Glutamatergic neuron (in vitro differentiated cells): ENCODE measurements around the gene GRM7. TPM values are rescaled to one million over a fixed set of nuclear protein-coding genes. Genes with fewer than 3 reads are reported as not detected.

Experiments used
- DNase-seq: peaks from one replicate; pipeline ENCODE4 v3.0.0; 2022
- H3K27ac Mint-ChIP-seq: one replicate; pipeline ENCODE4 v1.8.0; 2020; ENCODE audit warnings: mild to moderate bottlenecking, mixed read lengths, inconsistent platforms; ENCODE audit not compliant: unreplicated experiment
- H3K27me3 Mint-ChIP-seq: one replicate; pipeline ENCODE4 v1.8.0; 2020; ENCODE audit warnings: mild to moderate bottlenecking, moderate library complexity, mixed read lengths, inconsistent platforms; ENCODE audit not compliant: unreplicated experiment
- H3K36me3 Mint-ChIP-seq: one replicate; pipeline ENCODE4 v1.8.0; 2020; ENCODE audit warnings: mild to moderate bottlenecking, mixed read lengths, inconsistent platforms; ENCODE audit not compliant: unreplicated experiment
- H3K4me1 Mint-ChIP-seq: one replicate; pipeline ENCODE4 v1.8.0; 2020; ENCODE audit warnings: mild to moderate bottlenecking, low read depth, mixed read lengths, inconsistent platforms; ENCODE audit not compliant: unreplicated experiment
- H3K4me3 Mint-ChIP-seq: one replicate; pipeline ENCODE4 v1.8.0; 2020; ENCODE audit warnings: mild to moderate bottlenecking, mixed read lengths, inconsistent platforms; ENCODE audit not compliant: unreplicated experiment
- H3K9me3 Mint-ChIP-seq: one replicate; pipeline ENCODE4 v1.8.0; 2020; ENCODE audit warnings: mild to moderate bottlenecking, moderate library complexity, mixed read lengths, inconsistent platforms; ENCODE audit not compliant: unreplicated experiment
- total RNA-seq: library from RNA; stranded (reverse); fragmentation: NEBNext Ultra II Directional; extraction: Animal tissue kit (Norgen Biotek cat#: 25700); gene quantifications from one replicate; pipeline ENCODE4 v1.2.1, GENCODE V29; 2021; ENCODE audit not compliant: unreplicated experiment
- TF ChIP-seq, protein P1 (sequence below): fragments of 200-600 bp; sonication (generic); IDR thresholded peaks from one replicate; pipeline ENCODE4 v1.5.0; 2021; ENCODE audit not compliant: partially characterized antibody, unreplicated experiment

GRM7 gene
- total RNA-seq, 1 donor from 2014 or later = 1.4 TPM

DNA sequence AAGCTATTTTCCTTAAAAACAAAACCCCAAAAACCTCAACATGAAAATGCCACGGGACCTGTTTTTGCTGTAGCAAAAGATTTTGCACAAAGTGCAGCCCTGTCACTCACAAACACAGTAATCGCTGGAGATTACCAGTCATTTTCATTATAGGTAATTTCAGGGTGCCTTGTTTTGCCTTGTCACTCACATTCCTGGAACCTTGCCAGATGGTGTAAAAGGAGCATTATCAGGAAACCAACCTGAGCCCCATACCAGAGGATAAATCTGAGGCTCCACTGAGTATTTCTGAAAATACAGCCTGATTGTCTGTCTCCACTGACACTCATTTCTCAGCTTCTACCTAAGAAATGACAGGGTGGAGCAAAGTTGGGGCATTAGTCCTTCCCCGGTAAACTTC lies 849.4 kb downstream of the GRM7 start:
- no peaks in the 10 kb centered on the region for H3K27me3 Mint-ChIP-seq
- TF ChIP-seq, protein P1, sequence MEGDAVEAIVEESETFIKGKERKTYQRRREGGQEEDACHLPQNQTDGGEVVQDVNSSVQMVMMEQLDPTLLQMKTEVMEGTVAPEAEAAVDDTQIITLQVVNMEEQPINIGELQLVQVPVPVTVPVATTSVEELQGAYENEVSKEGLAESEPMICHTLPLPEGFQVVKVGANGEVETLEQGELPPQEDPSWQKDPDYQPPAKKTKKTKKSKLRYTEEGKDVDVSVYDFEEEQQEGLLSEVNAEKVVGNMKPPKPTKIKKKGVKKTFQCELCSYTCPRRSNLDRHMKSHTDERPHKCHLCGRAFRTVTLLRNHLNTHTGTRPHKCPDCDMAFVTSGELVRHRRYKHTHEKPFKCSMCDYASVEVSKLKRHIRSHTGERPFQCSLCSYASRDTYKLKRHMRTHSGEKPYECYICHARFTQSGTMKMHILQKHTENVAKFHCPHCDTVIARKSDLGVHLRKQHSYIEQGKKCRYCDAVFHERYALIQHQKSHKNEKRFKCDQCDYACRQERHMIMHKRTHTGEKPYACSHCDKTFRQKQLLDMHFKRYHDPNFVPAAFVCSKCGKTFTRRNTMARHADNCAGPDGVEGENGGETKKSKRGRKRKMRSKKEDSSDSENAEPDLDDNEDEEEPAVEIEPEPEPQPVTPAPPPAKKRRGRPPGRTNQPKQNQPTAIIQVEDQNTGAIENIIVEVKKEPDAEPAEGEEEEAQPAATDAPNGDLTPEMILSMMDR = no peak
- H3K4me1 Mint-ChIP-seq = no peaks in the 10 kb centered on the region
- H3K4me3 Mint-ChIP-seq = no peak overlapping the region
- no peak overlapping the region for H3K27ac Mint-ChIP-seq
- no peaks in the 10 kb centered on the region for H3K9me3 Mint-ChIP-seq
- H3K36me3 Mint-ChIP-seq = no peaks in the 10 kb centered on the region
- DNase-seq = no peak

DNA sequence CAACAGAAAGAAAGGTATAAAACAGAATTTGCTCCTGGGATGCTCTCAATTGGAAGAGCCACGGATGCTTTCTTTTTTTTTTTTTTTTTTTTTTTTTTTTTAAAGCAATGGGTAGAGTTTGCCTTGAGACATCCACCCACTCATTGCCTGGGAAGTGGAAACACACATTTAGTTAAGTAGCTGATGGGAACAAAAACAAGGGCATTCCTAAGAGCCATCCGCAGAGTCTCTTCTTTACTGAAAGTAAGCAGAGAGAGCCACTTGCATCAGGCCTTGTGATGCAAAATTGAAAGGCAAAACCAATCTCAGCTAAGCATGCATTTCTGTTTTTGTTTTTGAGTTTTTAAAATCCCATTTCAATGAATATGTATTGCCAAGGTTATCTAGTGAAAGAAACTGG lies 852.8 kb downstream of the GRM7 start:
- H3K36me3 Mint-ChIP-seq = no peaks in the 10 kb centered on the region
- H3K4me1 Mint-ChIP-seq = peaks cover 11% of the 10 kb centered on the region
- no peak for DNase-seq
- no peak overlapping the region for H3K27ac Mint-ChIP-seq
- TF ChIP-seq, protein P1 = no peak
- H3K9me3 Mint-ChIP-seq = no peaks in the 10 kb centered on the region
- no peak overlapping the region for H3K4me3 Mint-ChIP-seq
- no peaks in the 10 kb centered on the region for H3K27me3 Mint-ChIP-seq

DNA sequence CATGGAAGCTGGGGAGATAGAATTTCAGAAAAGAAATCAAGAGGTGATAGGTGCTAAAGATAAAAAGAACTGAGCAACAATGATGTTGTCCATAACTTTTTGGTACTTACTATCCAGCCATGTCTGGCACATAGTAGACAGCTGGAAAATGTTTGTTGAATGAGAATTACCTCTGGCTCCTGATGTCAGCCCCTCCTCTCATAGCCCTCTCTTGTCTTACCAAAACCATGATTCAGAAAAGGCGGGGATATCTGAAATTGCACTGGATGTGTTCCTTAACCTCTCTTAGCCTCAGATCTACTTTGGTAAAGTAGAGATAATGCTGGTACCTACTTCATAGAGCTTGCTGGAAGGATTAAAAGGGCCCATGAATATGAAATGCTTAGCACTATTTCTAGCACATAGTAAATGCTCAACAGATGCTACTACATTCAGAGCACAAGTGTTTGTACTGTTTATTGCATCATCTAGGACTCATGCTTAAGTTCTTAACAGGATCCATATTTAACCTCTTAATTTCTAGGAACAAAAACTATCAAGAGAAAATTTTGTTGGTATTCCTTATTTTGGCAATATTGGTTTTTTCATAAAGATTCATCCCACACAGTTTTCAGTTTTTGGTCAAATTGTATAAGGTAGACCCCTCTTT lies 859.9 kb downstream of the GRM7 start:
- Mint-ChIP-seq H3K4me3 (no peak overlapping the region), H3K27me3 (no peaks in the 10 kb centered on the region), H3K36me3 (no peaks in the 10 kb centered on the region), H3K27ac (no peak overlapping the region), H3K4me1 (peaks cover 10% of the 10 kb centered on the region), H3K9me3 (no peaks in the 10 kb centered on the region)
- TF ChIP-seq, protein P1 = no peak
- no peak for DNase-seq

DNA sequence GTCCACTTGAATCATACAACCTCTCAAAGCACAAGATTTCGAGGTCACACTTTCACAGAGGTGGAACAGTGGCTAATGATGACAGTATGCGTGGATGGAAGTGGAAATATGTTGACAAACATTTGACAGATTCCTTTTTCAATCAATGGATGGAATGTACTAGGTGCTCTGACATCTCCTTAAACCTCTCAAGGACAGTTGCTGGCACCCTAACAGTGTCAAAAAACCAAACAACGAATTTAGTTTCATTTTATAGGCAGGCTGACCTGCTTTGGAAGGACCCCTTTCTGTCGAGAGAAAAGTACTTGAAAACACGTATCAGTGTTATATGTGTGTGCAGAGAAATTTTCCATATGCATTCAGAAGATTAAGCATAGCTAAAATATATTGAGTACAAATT lies 861.0 kb downstream of the GRM7 start:
- H3K4me3 Mint-ChIP-seq = no peak overlapping the region
- TF ChIP-seq, protein P1 = no peak
- no peaks in the 10 kb centered on the region for H3K9me3 Mint-ChIP-seq
- no peak overlapping the region for H3K27ac Mint-ChIP-seq
- no peak for DNase-seq
- no peaks in the 10 kb centered on the region for H3K27me3 Mint-ChIP-seq
- peaks cover 1% of the 10 kb centered on the region for H3K4me1 Mint-ChIP-seq
- H3K36me3 Mint-ChIP-seq = no peaks in the 10 kb centered on the region

DNA sequence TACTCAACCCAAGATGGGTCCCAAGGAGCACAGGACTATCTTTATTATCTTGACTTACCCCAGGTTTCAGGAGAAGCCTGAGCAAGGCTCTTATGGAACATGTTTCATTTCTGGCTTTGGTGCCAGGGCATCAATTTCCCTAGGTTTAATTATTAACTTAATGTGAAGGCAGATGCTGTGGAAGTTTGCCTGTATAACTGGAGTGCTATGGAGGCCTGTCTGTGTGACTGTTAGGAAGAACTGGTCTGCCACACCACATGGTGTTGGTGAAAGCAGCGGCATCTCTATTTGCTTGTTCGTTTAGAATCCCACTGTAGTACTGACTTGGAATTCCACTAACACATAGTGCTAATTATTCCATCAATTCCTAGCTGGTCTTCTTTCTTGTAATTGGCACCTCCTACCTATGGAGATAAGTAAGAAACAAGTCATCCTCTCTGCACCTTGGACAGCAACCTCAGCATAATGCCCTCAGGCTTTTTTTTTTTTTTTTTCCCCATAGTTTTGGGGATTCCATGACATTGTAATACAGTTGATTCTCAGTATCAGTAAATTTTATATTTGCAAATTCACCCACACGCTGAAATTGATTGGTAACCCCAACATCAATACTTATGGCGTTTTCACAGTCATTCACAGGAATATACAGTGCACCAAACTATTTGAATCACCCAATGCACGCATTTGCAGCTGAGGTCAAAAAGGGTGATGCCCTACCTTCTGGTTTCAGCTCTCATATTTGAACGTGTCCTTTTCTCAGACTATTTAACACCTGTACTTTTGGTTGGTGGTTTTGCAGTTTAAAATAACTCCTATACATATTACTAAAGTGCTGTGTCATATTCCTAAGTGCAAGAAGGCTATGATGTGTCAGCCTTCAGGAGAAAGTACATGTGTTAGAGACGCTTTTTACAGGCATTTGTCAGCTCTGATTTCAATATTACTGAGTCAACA lies 867.9 kb downstream of the GRM7 start:
- Mint-ChIP-seq H3K27me3 (no peaks in the 10 kb centered on the region), H3K27ac (no peak overlapping the region), H3K36me3 (no peaks in the 10 kb centered on the region), H3K4me1 (no peaks in the 10 kb centered on the region), H3K4me3 (no peak overlapping the region), H3K9me3 (no peaks in the 10 kb centered on the region)
- no peak for DNase-seq
- TF ChIP-seq, protein P1 = no peak
